Activated CD4-positive, alpha-beta T cell treated with anti-CD3 and anti-CD28 coated beads for 1 hour (primary cell): ENCODE data around the gene SLX9.

Source experiments
- DNase-seq: peaks from one replicate; pipeline ENCODE4 v3.0.0-alpha.2; 2020

SLX9 gene, protein sequence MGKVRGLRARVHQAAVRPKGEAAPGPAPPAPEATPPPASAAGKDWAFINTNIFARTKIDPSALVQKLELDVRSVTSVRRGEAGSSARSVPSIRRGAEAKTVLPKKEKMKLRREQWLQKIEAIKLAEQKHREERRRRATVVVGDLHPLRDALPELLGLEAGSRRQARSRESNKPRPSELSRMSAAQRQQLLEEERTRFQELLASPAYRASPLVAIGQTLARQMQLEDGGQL

DNA sequence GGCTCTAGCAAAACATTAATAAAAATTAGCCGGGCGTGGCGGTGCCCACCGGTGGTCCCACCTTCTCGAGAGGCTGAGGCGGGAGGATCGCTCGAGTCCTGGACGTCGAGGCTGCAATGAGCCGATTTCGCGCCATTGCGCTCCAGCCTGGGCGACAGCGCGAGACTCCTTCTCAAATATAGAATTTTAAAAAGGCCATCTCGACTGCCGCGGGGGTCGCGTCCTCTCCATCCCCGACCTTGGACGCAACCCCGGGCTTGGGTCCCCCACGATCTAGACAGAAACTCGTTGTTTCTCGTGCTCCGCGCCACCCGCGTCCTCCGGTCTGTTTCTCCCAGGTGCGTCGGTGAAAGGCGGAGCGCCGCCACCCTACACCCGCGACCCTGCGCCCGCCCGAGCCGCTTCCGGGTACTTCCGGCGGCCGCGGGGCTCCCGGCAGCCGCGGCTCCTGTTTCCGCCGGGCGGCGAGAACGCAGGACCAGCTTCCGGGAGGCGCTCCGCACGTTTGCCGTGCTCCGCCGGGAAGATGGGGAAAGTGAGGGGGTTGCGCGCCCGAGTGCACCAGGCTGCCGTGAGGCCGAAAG is at the start of gene SLX9:
TSS of gene SLX9 (plus strand) at position 498 of the 584 bp plus-strand sequence. CDS start at position 527, 29 bp downstream.
- peak; percentile 72 for DNase-seq

GRCh38 chr21:44890338-44890931 is 49.4 kb upstream of the SLX9 start:
- DNase-seq: no peak

DNA sequence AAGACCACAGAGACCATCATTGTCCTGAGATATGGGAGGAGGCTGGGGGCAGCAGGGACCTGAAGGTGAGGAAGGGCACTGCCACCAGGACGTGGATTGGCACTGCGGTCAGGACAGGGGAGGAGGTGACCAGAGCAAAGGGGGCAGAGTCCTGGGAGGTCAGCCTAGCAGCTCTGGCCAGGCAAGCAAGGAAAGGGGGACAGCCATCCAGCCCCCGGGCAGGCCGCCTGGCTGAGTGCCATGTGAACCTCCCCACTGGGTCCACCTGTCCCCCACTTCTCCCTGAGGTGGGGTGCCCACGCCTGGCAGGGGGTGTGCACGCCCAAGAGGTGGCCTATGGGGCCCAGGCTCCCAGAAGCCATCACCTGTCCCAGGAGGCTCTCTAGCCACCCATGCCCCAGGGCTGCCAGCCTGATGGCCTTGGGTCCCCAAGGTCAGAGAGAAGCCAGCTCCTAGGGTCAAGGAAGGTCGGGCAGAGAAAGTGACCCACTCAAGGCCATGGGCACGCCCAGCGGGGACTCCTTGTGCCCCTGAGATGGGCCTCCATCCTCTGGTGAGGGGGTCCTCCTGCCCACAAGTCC is 48.8 kb upstream of the SLX9 start:
- DNase-seq: no peak

- no peak for DNase-seq
These were observed 48.2 kb upstream of the SLX9 start for GRCh38 chr21:44891631-44892031.

DNA sequence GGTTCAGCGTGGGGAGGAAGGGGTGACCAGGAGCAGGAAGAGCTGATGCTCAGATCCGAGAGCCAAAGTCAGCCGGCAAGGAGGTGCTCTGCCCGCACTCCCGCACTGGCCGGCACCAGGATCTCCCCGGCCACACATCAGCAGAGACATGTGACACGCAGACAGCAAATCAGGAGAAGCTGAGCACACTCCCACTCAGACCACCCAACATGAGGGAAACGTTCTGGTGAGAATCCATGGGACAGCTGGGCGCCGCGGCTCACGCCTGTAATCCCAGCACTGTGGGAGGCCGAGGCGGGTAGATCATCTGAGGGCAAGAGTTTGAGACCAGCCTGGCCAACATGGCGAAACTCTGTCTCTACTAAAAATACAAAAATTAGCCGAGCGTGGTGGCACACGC is 47.7 kb upstream of the SLX9 start:
- DNase-seq: no peak

GRCh38 chr21:44892536-44893277 is 47.1 kb upstream of the SLX9 start:
- peak; percentile 70 for DNase-seq

- DNase-seq: no peak
These were observed 46.6 kb upstream of the SLX9 start for GRCh38 chr21:44893278-44893556.

- no peak for DNase-seq
These were observed 45.7 kb upstream of the SLX9 start for GRCh38 chr21:44893948-44894656.

- no peak for DNase-seq
These were observed 45.0 kb upstream of the SLX9 start for GRCh38 chr21:44894687-44895302.

DNA sequence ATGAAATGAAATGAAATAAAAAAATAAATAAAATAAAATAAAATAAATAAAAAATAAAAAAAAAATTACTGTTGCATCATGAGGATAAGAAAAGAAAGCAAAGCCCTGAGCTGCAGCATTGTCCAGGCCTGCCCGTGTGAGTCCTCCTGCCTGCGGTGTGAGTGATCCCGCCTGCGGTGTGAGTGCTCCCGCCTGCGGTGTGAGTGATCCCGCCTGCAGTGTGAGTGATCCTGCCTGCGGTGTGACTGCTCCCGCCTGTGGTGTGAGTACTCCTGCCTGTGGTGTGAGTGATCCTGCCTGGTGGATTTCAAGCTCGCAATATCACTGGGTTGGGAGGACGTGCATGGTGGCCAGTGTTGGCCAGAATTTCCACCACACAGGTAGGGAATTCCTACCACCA is 44.0 kb upstream of the SLX9 start:
- no peak for DNase-seq

DNA sequence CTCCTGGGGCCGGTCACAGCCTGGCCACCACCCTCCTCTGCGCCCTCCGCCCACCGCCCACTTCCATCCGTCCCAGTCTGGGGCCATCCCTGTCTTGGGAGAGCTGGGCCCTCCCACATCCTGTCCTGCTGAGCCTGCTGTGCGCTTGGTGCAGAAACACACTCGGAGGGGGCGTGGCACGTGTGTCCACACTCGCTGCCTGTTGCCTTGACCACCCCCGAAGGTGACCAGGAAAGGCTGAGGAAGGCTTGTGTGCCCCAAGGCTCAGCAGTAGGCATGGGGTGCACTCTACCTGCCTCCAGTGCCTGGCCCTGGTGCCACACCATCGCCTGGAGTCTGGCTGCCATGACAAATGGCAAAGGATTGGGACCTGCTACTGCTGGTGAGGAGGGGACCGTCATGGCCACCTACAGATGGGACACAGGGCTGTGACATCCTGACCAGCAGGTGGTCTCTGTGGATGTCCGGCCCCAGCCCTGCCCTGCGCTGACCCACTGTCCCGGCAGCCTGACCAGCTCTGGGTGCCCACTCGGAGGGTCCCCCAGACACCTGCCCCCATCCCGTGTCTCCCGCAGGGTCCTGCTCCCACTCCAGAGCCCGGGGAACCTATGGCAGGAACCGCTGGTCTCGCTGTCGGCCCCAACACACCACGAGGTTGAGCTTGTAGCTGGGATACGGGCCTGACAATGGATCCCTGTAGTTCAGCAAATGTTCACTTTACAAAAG is 43.1 kb upstream of the SLX9 start:
- no peak for DNase-seq

DNA sequence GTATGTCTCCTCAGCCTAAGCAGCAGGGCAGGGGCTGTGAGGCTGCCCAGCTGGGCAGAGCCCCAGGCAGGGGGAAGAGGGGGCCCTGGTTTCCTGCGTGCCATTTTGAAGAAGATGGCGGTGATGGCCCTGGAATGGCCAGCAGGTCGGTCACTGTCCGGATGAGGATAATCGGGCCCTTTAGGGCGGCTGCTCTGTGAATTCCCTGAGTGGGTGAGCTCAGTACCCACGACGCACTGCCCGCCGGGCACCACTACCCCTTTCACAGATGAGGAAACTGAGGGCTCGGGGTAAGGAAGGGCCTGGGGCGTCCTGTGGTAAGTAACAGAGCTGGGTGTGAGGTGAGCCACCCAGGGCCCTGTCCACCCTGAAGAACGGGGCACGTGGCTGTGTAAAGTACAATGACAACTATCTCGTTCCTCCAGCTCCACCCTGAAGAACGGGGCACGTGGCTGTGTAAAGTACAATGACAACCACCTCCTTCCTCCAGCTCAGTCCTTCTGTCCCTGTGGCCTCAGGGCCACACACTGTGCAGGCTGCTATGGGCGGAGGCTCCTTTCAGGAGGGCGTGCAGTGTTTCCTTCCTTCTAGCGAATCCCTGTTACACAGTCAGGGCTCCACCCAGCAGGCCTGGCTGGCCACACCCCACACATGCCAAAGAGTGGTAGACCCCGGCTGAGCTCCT is 42.4 kb upstream of the SLX9 start:
- DNase-seq: no peak

GRCh38 chr21:44898011-44898488 is 41.8 kb upstream of the SLX9 start:
- DNase-seq: no peak

DNA sequence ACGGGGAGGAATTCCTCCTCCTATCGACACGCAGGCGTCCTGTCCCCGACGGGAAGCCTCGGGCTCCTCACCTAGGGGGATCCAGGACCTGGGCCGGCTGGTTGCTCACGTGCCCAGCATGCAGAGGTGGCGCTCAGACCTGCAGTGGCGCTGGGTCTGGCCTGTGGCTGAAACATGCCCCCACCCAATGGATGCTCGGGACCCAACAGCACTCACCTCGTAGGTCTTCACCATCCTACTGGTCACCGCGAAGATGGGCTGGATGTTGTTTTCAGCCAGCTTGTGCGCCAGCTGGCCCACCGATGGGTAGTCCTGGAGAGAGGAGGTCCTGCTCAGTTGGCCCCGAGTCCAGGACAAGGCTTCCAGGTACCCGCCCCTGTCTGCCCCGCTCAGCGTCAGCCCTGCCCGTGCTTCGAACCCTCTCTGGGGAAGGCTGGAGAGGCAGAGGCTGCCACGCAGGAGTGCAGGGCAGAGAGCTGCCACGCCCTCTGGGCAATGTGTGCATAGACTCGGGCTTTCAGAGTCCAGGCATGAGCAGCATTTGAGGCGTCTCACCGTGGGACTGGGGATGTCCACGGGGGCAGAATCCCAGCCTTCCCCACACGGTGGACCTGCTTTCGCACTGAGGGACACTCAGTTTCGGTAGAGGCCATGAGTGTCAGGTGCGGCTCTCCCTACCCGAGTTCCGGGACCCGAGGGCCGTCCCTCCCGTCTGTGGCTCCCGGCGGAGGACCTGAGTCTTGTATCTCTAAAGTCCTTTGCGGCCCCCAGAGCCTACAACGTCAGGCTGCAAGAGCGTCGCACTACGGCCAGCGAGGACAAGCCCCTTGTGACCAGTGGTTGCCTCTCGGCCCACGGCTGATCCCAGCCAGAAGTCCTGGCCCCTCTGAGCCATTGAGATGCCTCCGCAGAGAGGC is 40.7 kb upstream of the SLX9 start:
- no peak for DNase-seq

DNA sequence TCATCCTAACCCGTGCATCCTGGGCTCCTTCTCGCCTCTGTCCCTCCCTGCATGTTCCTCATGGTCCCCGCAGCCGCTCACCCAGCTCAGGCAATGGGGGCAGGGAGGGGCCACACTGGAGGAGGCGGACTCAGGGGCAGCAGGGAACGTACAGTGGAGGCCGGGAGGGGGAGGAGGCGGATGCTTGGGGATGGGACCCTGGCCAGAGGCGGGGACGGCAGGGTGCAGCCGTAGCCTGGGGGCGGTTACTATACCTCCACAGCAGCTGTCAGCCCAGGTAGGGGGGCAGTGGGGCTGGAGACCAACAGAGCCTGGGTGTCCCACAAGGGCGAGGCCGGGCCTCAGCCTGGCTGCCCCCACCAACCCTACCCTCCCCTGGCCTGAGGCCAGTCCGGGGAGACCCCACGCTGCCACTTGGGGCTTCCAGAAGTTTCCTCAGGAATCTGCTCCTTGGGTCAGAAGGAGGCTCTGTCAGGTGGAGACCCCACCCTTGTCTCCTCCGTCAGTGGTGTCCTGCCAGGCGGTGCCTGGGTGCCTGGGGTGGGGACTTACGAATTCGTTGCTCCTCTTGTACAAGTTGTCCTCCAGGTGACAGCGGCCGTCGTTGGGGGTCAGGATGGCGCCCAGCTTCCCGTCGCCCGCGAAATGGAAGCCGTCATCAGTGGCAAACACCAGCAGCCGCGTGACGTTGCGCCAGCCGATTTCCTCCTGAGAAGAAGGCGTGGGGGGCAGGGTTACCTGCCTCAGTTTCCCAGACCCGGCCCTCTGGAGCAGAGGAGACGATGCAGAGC is 39.9 kb upstream of the SLX9 start:
- no peak for DNase-seq

DNA sequence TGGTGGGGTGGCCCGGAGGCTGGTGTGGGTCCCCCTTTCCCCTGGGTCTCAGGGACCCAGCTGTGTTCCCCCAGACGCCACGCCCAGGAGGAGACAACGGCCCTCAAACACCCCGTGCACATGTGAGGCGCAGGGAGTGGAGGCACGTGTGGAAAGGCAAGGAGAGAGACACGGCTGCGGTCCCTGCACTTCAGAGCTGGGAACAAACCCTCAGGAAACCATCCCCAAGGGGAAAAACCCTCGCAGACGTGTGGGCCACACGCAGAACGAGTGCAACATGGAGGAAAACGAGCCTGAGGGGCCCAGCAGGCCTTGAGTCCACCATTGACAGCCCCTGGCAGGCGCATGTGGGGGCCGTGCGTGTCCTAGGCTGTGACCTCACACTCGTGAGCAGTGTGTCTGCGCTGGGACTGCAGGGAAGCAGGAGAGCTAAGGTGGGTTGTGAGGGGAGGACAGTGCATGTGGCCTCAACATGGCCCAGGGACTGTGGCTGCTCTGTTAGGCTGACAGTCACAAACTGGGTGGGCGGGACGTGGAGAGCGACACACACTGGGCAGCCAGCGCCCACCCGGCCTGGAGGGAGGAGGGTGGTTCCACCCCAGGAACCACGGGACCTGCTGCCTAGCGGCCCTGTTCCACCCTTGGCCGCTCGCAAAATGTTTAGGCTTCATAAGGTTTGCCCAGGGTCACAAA is 39.1 kb upstream of the SLX9 start:
- DNase-seq: no peak

DNA sequence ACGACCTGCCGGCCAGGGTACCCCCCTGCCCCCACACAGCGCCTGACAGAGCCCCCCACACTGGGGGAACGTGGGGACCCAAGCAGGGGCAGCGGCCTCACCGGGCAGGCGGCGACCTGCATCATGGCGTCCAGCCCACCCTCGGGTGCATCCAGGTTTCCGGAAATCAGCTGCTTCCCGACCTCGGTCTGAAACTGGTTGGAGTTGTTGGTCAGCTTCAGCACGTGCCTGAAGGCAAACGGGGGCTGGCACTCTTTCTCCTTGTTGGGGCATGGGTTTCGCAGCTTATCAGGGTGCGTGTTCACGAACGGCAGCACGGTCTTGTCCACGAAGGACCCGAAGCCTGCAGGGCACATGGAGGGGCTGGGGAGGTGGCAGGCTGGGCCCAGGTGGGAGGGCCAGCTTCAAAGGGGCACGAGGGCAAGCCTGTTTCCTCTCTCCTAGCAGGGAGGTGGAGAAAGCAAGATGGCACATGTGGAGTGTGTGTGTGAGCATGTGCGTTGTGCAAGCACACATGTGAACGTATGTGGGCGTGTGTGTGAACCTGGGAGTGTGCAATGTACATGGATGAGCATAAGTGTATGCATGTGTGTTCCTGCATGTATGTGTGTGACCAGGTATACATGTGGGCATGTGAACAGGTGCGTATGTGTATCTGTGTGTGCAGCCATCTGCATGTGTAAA is 38.3 kb upstream of the SLX9 start:
- DNase-seq: no peak
